Astrocyte (in vitro differentiated cells and primary cell): ENCODE measurements around the gene VSTM5. TPM values are rescaled to one million over a fixed set of nuclear protein-coding genes. Genes with fewer than 3 reads are reported as not detected.
"Not testable (repeated sequence)": the region's sequence is repeated elsewhere in the genome, so short reads cannot be mapped to it uniquely, and the experiment has no call there.

Source experiments
- DNase-seq: peaks from one replicate; pipeline ENCODE4 v3.0.0-alpha.2; 2010; ENCODE audit warnings: low read depth
- FAIRE-seq: peaks from 2 replicates; lab custom pipeline; 2011; peaks lifted over from hg19 to GRCh38; lab: Jason Lieb, UNC
- H2AFZ ChIP-seq: 2 replicates; pipeline ENCODE4 v1.6.0; 2012; ENCODE audit warnings: low read depth, low read length, inconsistent platforms
- H3K27ac ChIP-seq: 2 replicates; pipeline ENCODE4 v1.5.1; 2011; ENCODE audit warnings: low read depth, low read length, inconsistent platforms
- H3K27me3 ChIP-seq: 2 replicates; pipeline ENCODE4 v1.6.0; 2011; ENCODE audit warnings: low read length, inconsistent platforms; ENCODE audit not compliant: insufficient read depth
- H3K36me3 ChIP-seq: 2 replicates; pipeline ENCODE4 v1.5.1; 2011; ENCODE audit warnings: low read length, inconsistent platforms; ENCODE audit not compliant: insufficient read depth
- H3K4me1 ChIP-seq: 2 replicates; pipeline ENCODE4 v1.5.1; 2011; ENCODE audit warnings: low read length, inconsistent platforms; ENCODE audit not compliant: insufficient read depth
- H3K4me2 ChIP-seq: 2 replicates; pipeline ENCODE4 v1.6.0; 2012; ENCODE audit warnings: low read length, inconsistent platforms
- H3K4me3 ChIP-seq: 2 replicates; pipeline ENCODE4 v1.5.1; 2011; ENCODE audit warnings: low read depth, mild to moderate bottlenecking, low read length, inconsistent platforms; ENCODE audit not compliant: insufficient read depth
- H3K79me2 ChIP-seq: 2 replicates; pipeline ENCODE4 v1.6.0; 2012; ENCODE audit warnings: mild to moderate bottlenecking, low read length, inconsistent platforms; ENCODE audit not compliant: insufficient read depth
- H3K9ac ChIP-seq: 2 replicates; pipeline ENCODE4 v1.6.0; 2012; ENCODE audit warnings: mild to moderate bottlenecking, low read length, inconsistent platforms
- H3K9me3 ChIP-seq: 2 replicates; pipeline ENCODE4 v1.5.1; 2012; ENCODE audit warnings: low read depth, mild to moderate bottlenecking, low read length, inconsistent platforms; ENCODE audit not compliant: insufficient read depth
- H4K20me1 ChIP-seq: 2 replicates; pipeline ENCODE4 v1.6.0; 2012; ENCODE audit warnings: low read length, inconsistent platforms; ENCODE audit not compliant: insufficient read depth
- H3K27ac Mint-ChIP-seq: one replicate; pipeline ENCODE4 v1.8.0; 2021; ENCODE audit warnings: mild to moderate bottlenecking, mixed read lengths; ENCODE audit not compliant: unreplicated experiment
- H3K27me3 Mint-ChIP-seq: one replicate; pipeline ENCODE4 v1.8.0; 2021; ENCODE audit warnings: low read depth, mixed read lengths; ENCODE audit not compliant: unreplicated experiment
- H3K36me3 Mint-ChIP-seq: one replicate; pipeline ENCODE4 v1.8.0; 2021; ENCODE audit warnings: low read depth, mixed read lengths; ENCODE audit not compliant: unreplicated experiment
- H3K4me1 Mint-ChIP-seq: one replicate; pipeline ENCODE4 v1.8.0; 2021; ENCODE audit warnings: low read depth, mixed read lengths; ENCODE audit not compliant: unreplicated experiment
- H3K4me3 Mint-ChIP-seq: one replicate; pipeline ENCODE4 v1.8.0; 2021; ENCODE audit warnings: mild to moderate bottlenecking, moderate library complexity, mixed read lengths; ENCODE audit not compliant: unreplicated experiment
- H3K9me3 Mint-ChIP-seq: one replicate; pipeline ENCODE4 v1.8.0; 2021; ENCODE audit warnings: mild to moderate bottlenecking, mixed read lengths; ENCODE audit not compliant: unreplicated experiment
- EZH2 ChIP-seq: IDR thresholded peaks from 2 replicates; pipeline ENCODE4 v1.6.1; 2012; ENCODE audit warnings: mild to moderate bottlenecking, low read length, inconsistent platforms; ENCODE audit not compliant: insufficient read depth
- total RNA-seq: library from RNA; stranded (reverse); gene quantifications from 2 replicates; pipeline ENCODE4 v1.2.1, GENCODE V29; 2021
- TF ChIP-seq, protein P1 (sequence below): IDR thresholded peaks from 2 replicates; pipeline ENCODE4 v1.5.1; 2011; ENCODE audit warnings: low read depth, mild to moderate bottlenecking, inconsistent platforms, low read length, moderate library complexity; ENCODE audit not compliant: insufficient read depth

Gene VSTM5
- total RNA-seq, 1 donor from 2014 or later = 0.45 TPM

DNA sequence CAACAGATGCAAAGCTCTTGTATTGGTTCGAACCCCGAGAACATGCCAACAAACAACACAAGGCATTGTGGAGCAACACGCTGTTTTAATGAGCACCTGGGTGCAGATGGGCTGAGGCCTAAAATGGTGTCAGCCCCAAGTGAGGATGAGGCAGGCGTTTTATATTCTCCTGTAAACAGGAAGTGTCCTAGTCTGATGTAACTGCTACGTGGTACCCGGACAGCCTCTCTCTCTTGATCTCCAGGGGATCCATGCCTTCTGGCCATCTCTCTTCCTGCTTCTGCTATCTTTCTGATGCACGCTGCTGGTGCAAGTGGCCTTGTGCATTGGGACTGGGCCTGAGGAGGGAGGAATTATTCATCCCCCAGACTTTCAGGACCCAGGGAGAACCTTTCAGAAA lies 19.4 kb upstream of the VSTM5 start:
- Histone ChIP-seq H3K36me3 (no peaks in the 10 kb centered on the region), H4K20me1 (no peaks in the 10 kb centered on the region), H3K4me1 (no peaks in the 10 kb centered on the region), H3K27me3 (peaks cover 9% of the 10 kb centered on the region), H3K4me3 (no peak overlapping the region), H2AFZ (no peak overlapping the region), H3K79me2 (no peaks in the 10 kb centered on the region), H3K9ac (no peak overlapping the region), H3K27ac (no peak overlapping the region), H3K4me2 (no peak overlapping the region), H3K9me3 (no peaks in the 10 kb centered on the region)
- Mint-ChIP-seq H3K27me3 (peaks cover 2% of the 10 kb centered on the region), H3K27ac (no peak overlapping the region), H3K4me3 (no peak overlapping the region), H3K4me1 (no peaks in the 10 kb centered on the region), H3K9me3 (peaks cover 6% of the 10 kb centered on the region), H3K36me3 (no peaks in the 10 kb centered on the region)
- FAIRE-seq (no peak), DNase-seq (no peak)
- no peak for TF ChIP-seq EZH2
- TF ChIP-seq, protein P1, sequence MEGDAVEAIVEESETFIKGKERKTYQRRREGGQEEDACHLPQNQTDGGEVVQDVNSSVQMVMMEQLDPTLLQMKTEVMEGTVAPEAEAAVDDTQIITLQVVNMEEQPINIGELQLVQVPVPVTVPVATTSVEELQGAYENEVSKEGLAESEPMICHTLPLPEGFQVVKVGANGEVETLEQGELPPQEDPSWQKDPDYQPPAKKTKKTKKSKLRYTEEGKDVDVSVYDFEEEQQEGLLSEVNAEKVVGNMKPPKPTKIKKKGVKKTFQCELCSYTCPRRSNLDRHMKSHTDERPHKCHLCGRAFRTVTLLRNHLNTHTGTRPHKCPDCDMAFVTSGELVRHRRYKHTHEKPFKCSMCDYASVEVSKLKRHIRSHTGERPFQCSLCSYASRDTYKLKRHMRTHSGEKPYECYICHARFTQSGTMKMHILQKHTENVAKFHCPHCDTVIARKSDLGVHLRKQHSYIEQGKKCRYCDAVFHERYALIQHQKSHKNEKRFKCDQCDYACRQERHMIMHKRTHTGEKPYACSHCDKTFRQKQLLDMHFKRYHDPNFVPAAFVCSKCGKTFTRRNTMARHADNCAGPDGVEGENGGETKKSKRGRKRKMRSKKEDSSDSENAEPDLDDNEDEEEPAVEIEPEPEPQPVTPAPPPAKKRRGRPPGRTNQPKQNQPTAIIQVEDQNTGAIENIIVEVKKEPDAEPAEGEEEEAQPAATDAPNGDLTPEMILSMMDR = no peak

DNA sequence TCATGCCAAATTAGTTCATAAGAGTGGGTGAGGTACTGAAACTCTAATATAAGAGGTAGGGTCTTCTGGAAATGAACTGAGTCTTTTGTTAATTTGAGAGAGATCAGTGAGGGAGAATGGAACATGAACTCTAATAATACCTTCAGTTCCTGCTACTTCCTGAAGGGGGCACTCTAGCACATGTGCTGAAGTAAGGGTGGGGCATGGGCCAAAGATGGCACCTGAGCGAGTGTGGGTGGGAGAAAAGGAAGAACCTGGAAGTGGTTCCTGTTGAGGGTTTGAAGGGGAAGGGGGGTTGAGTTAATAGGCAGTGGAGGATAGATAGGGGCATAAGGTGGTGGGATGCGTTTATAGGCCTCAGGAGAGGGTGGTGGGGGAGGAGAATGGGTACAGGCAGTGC lies 18.0 kb upstream of the VSTM5 start:
- H3K79me2 ChIP-seq, H3K4me3 ChIP-seq, H3K9ac ChIP-seq, H3K4me1 Mint-ChIP-seq, H4K20me1 ChIP-seq, H3K27ac Mint-ChIP-seq, H3K4me2 ChIP-seq, H3K27ac ChIP-seq, H3K36me3 ChIP-seq, H3K27me3 ChIP-seq, H3K9me3 Mint-ChIP-seq, H3K36me3 Mint-ChIP-seq, H3K4me1 ChIP-seq, DNase-seq, H3K27me3 Mint-ChIP-seq, H3K4me3 Mint-ChIP-seq, H3K9me3 ChIP-seq, FAIRE-seq, H2AFZ ChIP-seq: not testable (repeated sequence)
- TF ChIP-seq, protein P1 = peak; percentile 4

DNA sequence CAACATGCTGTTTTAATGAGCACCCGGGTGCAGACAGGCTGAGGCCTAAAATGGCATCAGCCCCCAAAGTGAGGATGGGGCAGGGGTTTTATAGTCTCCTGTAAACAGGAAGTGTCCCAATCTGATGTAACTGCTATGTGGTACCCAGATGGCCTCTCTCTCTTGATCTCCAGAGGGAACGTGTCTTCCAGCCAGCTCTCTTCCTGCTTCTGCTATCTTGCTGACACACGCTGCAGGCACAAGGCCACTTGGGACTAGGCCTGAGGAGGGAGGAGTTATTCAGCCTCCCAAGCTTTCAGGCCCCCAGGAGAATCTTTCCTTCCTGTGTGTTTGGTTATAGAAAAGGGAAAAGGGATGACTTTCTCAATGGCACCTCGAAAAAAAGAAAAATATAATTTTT lies 11.4 kb upstream of the VSTM5 start:
- no peaks in the 10 kb centered on the region for H3K27me3 ChIP-seq
- no peak overlapping the region for H2AFZ ChIP-seq
- H4K20me1 ChIP-seq = no peaks in the 10 kb centered on the region
- Mint-ChIP-seq H3K27ac (no peak overlapping the region), H3K4me1 (no peaks in the 10 kb centered on the region), H3K27me3 (no peaks in the 10 kb centered on the region), H3K9me3 (no peaks in the 10 kb centered on the region), H3K4me3 (no peak overlapping the region), H3K36me3 (no peaks in the 10 kb centered on the region)
- no peak overlapping the region for H3K9ac ChIP-seq
- no peak overlapping the region for H3K27ac ChIP-seq
- TF ChIP-seq EZH2 = no peak
- TF ChIP-seq, protein P1 = no peak
- DNase-seq = no peak
- H3K9me3 ChIP-seq = no peaks in the 10 kb centered on the region
- H3K4me2 ChIP-seq = no peak overlapping the region
- H3K4me1 ChIP-seq = no peaks in the 10 kb centered on the region
- no peaks in the 10 kb centered on the region for H3K79me2 ChIP-seq
- H3K36me3 ChIP-seq = no peaks in the 10 kb centered on the region
- no peak for FAIRE-seq
- no peak overlapping the region for H3K4me3 ChIP-seq
